SK-MEL-5 (cell line): ENCODE results near the gene SUN5. TPM values are rescaled to one million over a fixed set of nuclear protein-coding genes. Genes with fewer than 3 reads are reported as not detected.

Source experiments
- DNase-seq: peaks from one replicate; pipeline ENCODE4 v3.0.0-alpha.2; 2016; ENCODE audit warnings: low read depth, low spot score
- in situ Hi-C: cut with HindIII; loops from 2 replicates; pipeline ENCODE4 v1.10.0; 2016; ENCODE audit warnings: low sequenced_read_pairs, high pct_unique_total_duplicates, low pct_unique_long_range_greater_than_20kb
- total RNA-seq: library from RNA; depleted of rRNA; stranded (reverse); fragments of >200 nt; shearing (Covaris generic); gene quantifications from 2 replicates; pipeline ENCODE4 v1.2.3, GENCODE V29; 2014

The SUN5 gene
- total RNA-seq, 1 experiment from 2014 or later = not detected

- in situ Hi-C loops = no loop called here
- DNase-seq = no peak
Observed at GRCh38 chr20:33028875-33029274, 24.6 kb upstream of the SUN5 start.

- DNase-seq = no peak
- in situ Hi-C loops = no loop called here
Observed at GRCh38 chr20:33027769-33028751, 23.8 kb upstream of the SUN5 start.

- in situ Hi-C loops = no loop called here
- no peak for DNase-seq
Observed at GRCh38 chr20:33026779-33027759, 22.8 kb upstream of the SUN5 start.

GRCh38 chr20:33026072-33026778, 22.0 kb upstream of the SUN5 start:
- in situ Hi-C loops = no loop called here
- no peak for DNase-seq

- in situ Hi-C loops = no loop called here
- DNase-seq = no peak
Observed at GRCh38 chr20:33025318-33025876, 21.2 kb upstream of the SUN5 start.

- in situ Hi-C loops = no loop called here
- no peak for DNase-seq
Observed at GRCh38 chr20:33024609-33025317, 20.5 kb upstream of the SUN5 start.

- in situ Hi-C loops = no loop called here
- no peak for DNase-seq
Observed at GRCh38 chr20:33024243-33024560, 20.0 kb upstream of the SUN5 start.

GRCh38 chr20:33023439-33024242, 19.4 kb upstream of the SUN5 start:
- no peak for DNase-seq
- in situ Hi-C loops = no loop called here

- no peak for DNase-seq
- in situ Hi-C loops = no loop called here
Observed at GRCh38 chr20:33022694-33023438, 18.6 kb upstream of the SUN5 start.

GRCh38 chr20:33022289-33022688, 18.1 kb upstream of the SUN5 start:
- no peak for DNase-seq
- in situ Hi-C loops = no loop called here

- in situ Hi-C loops = no loop called here
- no peak for DNase-seq
Observed at GRCh38 chr20:33021879-33022278, 17.6 kb upstream of the SUN5 start.

- no peak for DNase-seq
- in situ Hi-C loops = no loop called here
Observed at GRCh38 chr20:33020278-33021161, 16.3 kb upstream of the SUN5 start.

- in situ Hi-C loops = no loop called here
- no peak for DNase-seq
Observed at GRCh38 chr20:33019465-33020277, 15.4 kb upstream of the SUN5 start.
